Right lobe of liver (tissue), 4 donors: ENCODE results near the gene COMMD1.

ENCODE experiments used
- POLR2A ChIP-seq: fragments of 450-650 bp; IDR thresholded peaks from one replicate; pipeline ENCODE4 v1.6.1; 2017; ENCODE audit warnings: antibody characterized with exemption, mild to moderate bottlenecking
- TF ChIP-seq, protein P1 (sequence below), 4 donors: fragments of 200-600 bp in 3 of 4; fragments of 450-650 bp in 1 of 4; IDR thresholded peaks; one replicate each; pipeline versions ENCODE4 v1.5.1 to v1.8.0; 2016 to 2022; ENCODE audit warnings: antibody characterized with exemption in 4 of 4, mild to moderate bottlenecking in 2 of 4
- donor health status: DM: no; HTN: no; CAD: no.
- donor health status: DM: no; HTN: no; CAD: no.
- donor health status: DM: no; HTN: yes; CAD: no.

DNA sequence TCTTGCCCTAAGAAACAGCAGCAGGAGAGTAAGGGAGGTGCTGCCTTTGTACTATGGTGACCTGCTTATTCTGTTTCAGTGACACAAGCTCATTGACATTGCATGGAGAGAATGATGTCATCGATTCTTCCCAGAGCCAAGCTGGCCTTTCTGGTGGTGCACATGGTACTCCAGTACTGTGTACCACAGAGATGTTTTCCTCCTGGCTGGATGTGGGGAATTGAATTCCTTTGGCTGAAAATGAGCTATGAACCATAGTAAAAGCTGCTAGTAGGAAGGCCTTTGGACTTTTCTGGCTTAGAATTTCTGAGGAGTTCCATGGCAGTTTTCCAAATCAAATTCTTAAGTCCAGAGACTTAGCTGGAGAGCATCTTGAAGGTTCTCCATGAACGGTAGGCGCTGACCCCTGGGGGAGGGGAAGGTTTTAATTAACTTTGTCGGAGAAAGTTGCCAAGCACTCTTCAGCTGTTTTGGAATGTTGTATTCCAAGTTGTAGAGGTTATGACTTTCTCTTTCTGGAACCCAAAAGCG lies 273.3 kb downstream of the COMMD1 start:
- TF ChIP-seq, protein P1, sequence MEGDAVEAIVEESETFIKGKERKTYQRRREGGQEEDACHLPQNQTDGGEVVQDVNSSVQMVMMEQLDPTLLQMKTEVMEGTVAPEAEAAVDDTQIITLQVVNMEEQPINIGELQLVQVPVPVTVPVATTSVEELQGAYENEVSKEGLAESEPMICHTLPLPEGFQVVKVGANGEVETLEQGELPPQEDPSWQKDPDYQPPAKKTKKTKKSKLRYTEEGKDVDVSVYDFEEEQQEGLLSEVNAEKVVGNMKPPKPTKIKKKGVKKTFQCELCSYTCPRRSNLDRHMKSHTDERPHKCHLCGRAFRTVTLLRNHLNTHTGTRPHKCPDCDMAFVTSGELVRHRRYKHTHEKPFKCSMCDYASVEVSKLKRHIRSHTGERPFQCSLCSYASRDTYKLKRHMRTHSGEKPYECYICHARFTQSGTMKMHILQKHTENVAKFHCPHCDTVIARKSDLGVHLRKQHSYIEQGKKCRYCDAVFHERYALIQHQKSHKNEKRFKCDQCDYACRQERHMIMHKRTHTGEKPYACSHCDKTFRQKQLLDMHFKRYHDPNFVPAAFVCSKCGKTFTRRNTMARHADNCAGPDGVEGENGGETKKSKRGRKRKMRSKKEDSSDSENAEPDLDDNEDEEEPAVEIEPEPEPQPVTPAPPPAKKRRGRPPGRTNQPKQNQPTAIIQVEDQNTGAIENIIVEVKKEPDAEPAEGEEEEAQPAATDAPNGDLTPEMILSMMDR (IDR thresholded peaks at IDR 0.05): no peak
- no peak for TF ChIP-seq POLR2A
